ENCODE measurements around the gene NRAP. TPM values are rescaled to one million over a fixed set of nuclear protein-coding genes. Genes with fewer than 3 reads are reported as not detected.

NRAP gene
- total and polyA plus RNA-seq, 2 experiments from 2014 or later = not detected

DNA sequence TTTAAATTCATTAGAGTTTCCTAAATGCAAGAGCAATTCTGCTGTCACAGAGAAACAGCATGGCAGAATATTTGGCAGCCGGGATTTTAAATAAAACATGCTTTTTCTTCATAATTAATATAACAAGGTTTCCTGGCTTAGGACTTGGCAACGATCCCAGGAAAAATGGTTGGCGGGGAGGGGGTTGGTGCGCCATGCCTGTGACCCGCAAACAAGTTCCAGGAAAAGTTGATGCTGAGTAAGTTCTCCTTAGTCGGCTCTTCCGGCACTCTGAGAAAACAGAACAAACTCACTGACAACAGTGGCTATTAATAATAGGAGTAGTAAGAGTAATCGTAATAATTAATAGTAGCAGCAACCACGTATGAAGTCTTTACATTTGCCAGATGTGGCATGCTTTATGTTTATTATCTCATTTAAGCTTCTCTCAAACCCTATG is 106.4 kb downstream of the NRAP start:
- Mint-ChIP-seq H3K9me3 (no peaks in the 10 kb centered on the region), H3K27ac (no peak overlapping the region), H3K4me3 (no peak overlapping the region), H3K27me3 (ENCODE audit: insufficient read depth, low read depth, poor library complexity) (peaks cover 97% of the 10 kb centered on the region), H3K4me1 (peaks cover 26% of the 10 kb centered on the region), H3K36me3 (ENCODE audit: low read depth) (no peaks in the 10 kb centered on the region; the same call in 2 of the 3 replicates)
- peaks cover 100% of the 10 kb centered on the region for H3K27me3 ChIP-seq (ENCODE audit: insufficient read depth)
- H3F3A ChIP-seq (replicated peaks; ENCODE audit: low read depth) = no peaks in the 10 kb centered on the region
- H3K4me2 ChIP-seq = peak overlapping the region; percentile 17
- H3K4me3 ChIP-seq = no peak overlapping the region
- no peaks in the 10 kb centered on the region for H3K36me3 ChIP-seq (ENCODE audit: insufficient read depth)
- H3K4me1 ChIP-seq (ENCODE audit: insufficient read depth) = peaks cover 14% of the 10 kb centered on the region; the same call in 1 of the 2 replicates
- ATAC-seq (no peak), DNase-seq (ENCODE audit: low spot score) (no peak)
- H2AFZ ChIP-seq = no peak overlapping the region
- no peaks in the 10 kb centered on the region for H3K79me2 ChIP-seq (replicated peaks; ENCODE audit: insufficient read depth)
- no peaks in the 10 kb centered on the region for H3K9me2 ChIP-seq (ENCODE audit: insufficient read depth)
- no peak overlapping the region for H3K27ac ChIP-seq (ENCODE audit: low read depth)
- no peak for TF ChIP-seq POLR2AphosphoS5 (IDR thresholded peaks at IDR 0.05; ENCODE audit: low read depth)
- no peak for TF ChIP-seq EZH2phosphoT487 (IDR thresholded peaks at IDR 0.05; ENCODE audit: unreplicated experiment)
- TF ChIP-seq ZNF114 (CRISPR knock-in tag; IDR thresholded peaks at IDR 0.05) = no peak
- TF ChIP-seq, protein P1, sequence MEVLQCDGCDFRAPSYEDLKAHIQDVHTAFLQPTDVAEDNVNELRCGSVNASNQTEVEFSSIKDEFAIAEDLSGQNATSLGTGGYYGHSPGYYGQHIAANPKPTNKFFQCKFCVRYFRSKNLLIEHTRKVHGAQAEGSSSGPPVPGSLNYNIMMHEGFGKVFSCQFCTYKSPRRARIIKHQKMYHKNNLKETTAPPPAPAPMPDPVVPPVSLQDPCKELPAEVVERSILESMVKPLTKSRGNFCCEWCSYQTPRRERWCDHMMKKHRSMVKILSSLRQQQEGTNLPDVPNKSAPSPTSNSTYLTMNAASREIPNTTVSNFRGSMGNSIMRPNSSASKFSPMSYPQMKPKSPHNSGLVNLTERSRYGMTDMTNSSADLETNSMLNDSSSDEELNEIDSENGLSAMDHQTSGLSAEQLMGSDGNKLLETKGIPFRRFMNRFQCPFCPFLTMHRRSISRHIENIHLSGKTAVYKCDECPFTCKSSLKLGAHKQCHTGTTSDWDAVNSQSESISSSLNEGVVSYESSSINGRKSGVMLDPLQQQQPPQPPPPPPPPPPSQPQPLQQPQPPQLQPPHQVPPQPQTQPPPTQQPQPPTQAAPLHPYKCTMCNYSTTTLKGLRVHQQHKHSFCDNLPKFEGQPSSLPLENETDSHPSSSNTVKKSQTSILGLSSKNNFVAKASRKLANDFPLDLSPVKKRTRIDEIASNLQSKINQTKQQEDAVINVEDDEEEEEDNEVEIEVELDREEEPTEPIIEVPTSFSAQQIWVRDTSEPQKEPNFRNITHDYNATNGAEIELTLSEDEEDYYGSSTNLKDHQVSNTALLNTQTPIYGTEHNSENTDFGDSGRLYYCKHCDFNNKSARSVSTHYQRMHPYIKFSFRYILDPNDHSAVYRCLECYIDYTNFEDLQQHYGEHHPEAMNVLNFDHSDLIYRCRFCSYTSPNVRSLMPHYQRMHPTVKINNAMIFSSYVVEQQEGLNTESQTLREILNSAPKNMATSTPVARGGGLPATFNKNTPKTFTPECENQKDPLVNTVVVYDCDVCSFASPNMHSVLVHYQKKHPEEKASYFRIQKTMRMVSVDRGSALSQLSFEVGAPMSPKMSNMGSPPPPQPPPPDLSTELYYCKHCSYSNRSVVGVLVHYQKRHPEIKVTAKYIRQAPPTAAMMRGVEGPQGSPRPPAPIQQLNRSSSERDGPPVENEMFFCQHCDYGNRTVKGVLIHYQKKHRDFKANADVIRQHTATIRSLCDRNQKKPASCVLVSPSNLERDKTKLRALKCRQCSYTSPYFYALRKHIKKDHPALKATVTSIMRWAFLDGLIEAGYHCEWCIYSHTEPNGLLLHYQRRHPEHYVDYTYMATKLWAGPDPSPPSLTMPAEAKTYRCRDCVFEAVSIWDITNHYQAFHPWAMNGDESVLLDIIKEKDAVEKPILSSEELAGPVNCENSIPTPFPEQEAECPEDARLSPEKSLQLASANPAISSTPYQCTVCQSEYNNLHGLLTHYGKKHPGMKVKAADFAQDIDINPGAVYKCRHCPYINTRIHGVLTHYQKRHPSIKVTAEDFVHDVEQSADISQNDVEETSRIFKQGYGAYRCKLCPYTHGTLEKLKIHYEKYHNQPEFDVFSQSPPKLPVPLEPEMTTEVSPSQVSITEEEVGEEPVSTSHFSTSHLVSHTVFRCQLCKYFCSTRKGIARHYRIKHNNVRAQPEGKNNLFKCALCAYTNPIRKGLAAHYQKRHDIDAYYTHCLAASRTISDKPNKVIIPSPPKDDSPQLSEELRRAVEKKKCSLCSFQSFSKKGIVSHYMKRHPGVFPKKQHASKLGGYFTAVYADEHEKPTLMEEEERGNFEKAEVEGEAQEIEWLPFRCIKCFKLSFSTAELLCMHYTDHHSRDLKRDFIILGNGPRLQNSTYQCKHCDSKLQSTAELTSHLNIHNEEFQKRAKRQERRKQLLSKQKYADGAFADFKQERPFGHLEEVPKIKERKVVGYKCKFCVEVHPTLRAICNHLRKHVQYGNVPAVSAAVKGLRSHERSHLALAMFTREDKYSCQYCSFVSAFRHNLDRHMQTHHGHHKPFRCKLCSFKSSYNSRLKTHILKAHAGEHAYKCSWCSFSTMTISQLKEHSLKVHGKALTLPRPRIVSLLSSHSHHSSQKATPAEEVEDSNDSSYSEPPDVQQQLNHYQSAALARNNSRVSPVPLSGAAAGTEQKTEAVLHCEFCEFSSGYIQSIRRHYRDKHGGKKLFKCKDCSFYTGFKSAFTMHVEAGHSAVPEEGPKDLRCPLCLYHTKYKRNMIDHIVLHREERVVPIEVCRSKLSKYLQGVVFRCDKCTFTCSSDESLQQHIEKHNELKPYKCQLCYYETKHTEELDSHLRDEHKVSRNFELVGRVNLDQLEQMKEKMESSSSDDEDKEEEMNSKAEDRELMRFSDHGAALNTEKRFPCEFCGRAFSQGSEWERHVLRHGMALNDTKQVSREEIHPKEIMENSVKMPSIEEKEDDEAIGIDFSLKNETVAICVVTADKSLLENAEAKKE (CRISPR knock-in tag; IDR thresholded peaks at IDR 0.05) = no peak
- no peak for TF ChIP-seq JUNB (IDR thresholded peaks at IDR 0.05; ENCODE audit: unreplicated experiment)
- TF ChIP-seq, protein P2, sequence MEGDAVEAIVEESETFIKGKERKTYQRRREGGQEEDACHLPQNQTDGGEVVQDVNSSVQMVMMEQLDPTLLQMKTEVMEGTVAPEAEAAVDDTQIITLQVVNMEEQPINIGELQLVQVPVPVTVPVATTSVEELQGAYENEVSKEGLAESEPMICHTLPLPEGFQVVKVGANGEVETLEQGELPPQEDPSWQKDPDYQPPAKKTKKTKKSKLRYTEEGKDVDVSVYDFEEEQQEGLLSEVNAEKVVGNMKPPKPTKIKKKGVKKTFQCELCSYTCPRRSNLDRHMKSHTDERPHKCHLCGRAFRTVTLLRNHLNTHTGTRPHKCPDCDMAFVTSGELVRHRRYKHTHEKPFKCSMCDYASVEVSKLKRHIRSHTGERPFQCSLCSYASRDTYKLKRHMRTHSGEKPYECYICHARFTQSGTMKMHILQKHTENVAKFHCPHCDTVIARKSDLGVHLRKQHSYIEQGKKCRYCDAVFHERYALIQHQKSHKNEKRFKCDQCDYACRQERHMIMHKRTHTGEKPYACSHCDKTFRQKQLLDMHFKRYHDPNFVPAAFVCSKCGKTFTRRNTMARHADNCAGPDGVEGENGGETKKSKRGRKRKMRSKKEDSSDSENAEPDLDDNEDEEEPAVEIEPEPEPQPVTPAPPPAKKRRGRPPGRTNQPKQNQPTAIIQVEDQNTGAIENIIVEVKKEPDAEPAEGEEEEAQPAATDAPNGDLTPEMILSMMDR (conservative IDR thresholded peaks at IDR 0.05; ENCODE audit: low read depth in 2 of 2) = no peak
- TF ChIP-seq, protein P3, sequence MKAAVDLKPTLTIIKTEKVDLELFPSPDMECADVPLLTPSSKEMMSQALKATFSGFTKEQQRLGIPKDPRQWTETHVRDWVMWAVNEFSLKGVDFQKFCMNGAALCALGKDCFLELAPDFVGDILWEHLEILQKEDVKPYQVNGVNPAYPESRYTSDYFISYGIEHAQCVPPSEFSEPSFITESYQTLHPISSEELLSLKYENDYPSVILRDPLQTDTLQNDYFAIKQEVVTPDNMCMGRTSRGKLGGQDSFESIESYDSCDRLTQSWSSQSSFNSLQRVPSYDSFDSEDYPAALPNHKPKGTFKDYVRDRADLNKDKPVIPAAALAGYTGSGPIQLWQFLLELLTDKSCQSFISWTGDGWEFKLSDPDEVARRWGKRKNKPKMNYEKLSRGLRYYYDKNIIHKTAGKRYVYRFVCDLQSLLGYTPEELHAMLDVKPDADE (IDR thresholded peaks at IDR 0.05) = no peak
- no peak for TF ChIP-seq ZNF331 (CRISPR knock-in tag; IDR thresholded peaks at IDR 0.05; ENCODE audit: low read depth)
- TF ChIP-seq NANOG (IDR thresholded peaks at IDR 0.05; ENCODE audit: borderline replicate concordance) = no peak
- H4K20me1 ChIP-seq (replicated peaks; ENCODE audit: insufficient read depth) = peaks cover 22% of the 10 kb centered on the region; the same call in 1 of the 2 replicates

Data from GM23338 (cell line).